ENCODE measurements around the gene CPLANE1.
"Not testable (repeated sequence)": the region's sequence is repeated elsewhere in the genome, so short reads cannot be mapped to it uniquely, and the experiment has no call there.

The CPLANE1 gene

GRCh38 chr5:37248970-37249814 lies at the start of gene CPLANE1:
Gene CPLANE1 (minus strand): TSS chr5:37249376. CDS start chr5:37247698, 1,678 bp downstream.
- H3K27me3 Mint-ChIP-seq: no peaks in the 10 kb centered on the region
- H3K4me3 Mint-ChIP-seq: peak within 1 kb of the TSS; percentile 94
- no peaks in the 10 kb centered on the region for H3K36me3 Mint-ChIP-seq
- H3K4me1 Mint-ChIP-seq: peaks cover 6% of the 10 kb centered on the region
- H3K27ac Mint-ChIP-seq: peak within 1 kb of the TSS; percentile 83
- H3K9me3 Mint-ChIP-seq: no peaks in the 10 kb centered on the region
- ATAC-seq: peak; percentile 92

- H3K27ac Mint-ChIP-seq, H3K4me3 Mint-ChIP-seq, H3K9me3 Mint-ChIP-seq, H3K4me1 Mint-ChIP-seq, H3K27me3 Mint-ChIP-seq, ATAC-seq: not testable (repeated sequence)
- H3K36me3 Mint-ChIP-seq: peaks cover 44% of the 10 kb centered on the region
Measured at GRCh38 chr5:37296313-37296712, 47.1 kb upstream of the CPLANE1 start.

- H3K4me1 Mint-ChIP-seq: no peaks in the 10 kb centered on the region
- no peak overlapping the region for H3K4me3 Mint-ChIP-seq
- peaks cover 18% of the 10 kb centered on the region for H3K36me3 Mint-ChIP-seq
- peaks cover 16% of the 10 kb centered on the region for H3K9me3 Mint-ChIP-seq
- no peak overlapping the region for H3K27ac Mint-ChIP-seq
- H3K27me3 Mint-ChIP-seq: no peaks in the 10 kb centered on the region
- ATAC-seq: no peak
Measured at GRCh38 chr5:37283214-37283820, 34.1 kb upstream of the CPLANE1 start.

- Mint-ChIP-seq H3K9me3 (peaks cover 11% of the 10 kb centered on the region), H3K4me3 (no peak overlapping the region), H3K36me3 (no peaks in the 10 kb centered on the region), H3K27me3 (no peaks in the 10 kb centered on the region), H3K4me1 (no peaks in the 10 kb centered on the region), H3K27ac (no peak overlapping the region)
- no peak for ATAC-seq
Measured at GRCh38 chr5:37275511-37275910, 26.3 kb upstream of the CPLANE1 start.

GRCh38 chr5:37272511-37272910 lies 23.3 kb upstream of the CPLANE1 start:
- no peak for ATAC-seq
- no peaks in the 10 kb centered on the region for H3K4me1 Mint-ChIP-seq
- no peaks in the 10 kb centered on the region for H3K27me3 Mint-ChIP-seq
- no peaks in the 10 kb centered on the region for H3K36me3 Mint-ChIP-seq
- peaks cover 13% of the 10 kb centered on the region for H3K9me3 Mint-ChIP-seq
- H3K4me3 Mint-ChIP-seq: no peak overlapping the region
- H3K27ac Mint-ChIP-seq: no peak overlapping the region

- not testable (repeated sequence) for ATAC-seq
Measured at GRCh38 chr5:37268100-37268499, 18.9 kb upstream of the CPLANE1 start.

GRCh38 chr5:37255774-37256358 lies 6.7 kb upstream of the CPLANE1 start:
- no peak overlapping the region for H3K4me3 Mint-ChIP-seq
- H3K9me3 Mint-ChIP-seq: peaks cover 5% of the 10 kb centered on the region
- H3K4me1 Mint-ChIP-seq: no peaks in the 10 kb centered on the region
- H3K27me3 Mint-ChIP-seq: no peaks in the 10 kb centered on the region
- H3K36me3 Mint-ChIP-seq: peaks cover 5% of the 10 kb centered on the region
- no peak for ATAC-seq
- no peak overlapping the region for H3K27ac Mint-ChIP-seq

More at GRCh38 chr5:37268100-37268499, 18.9 kb upstream of the CPLANE1 start:
- H3K9me3 Mint-ChIP-seq: peaks cover 13% of the 10 kb centered on the region
- H3K27me3 Mint-ChIP-seq, H3K36me3 Mint-ChIP-seq, H3K4me3 Mint-ChIP-seq, H3K4me1 Mint-ChIP-seq, H3K27ac Mint-ChIP-seq: not testable (repeated sequence)

- Mint-ChIP-seq H3K27ac (no peak overlapping the region), H3K9me3 (peaks cover 3% of the 10 kb centered on the region), H3K4me3 (no peak overlapping the region), H3K27me3 (no peaks in the 10 kb centered on the region), H3K36me3 (no peaks in the 10 kb centered on the region), H3K4me1 (peaks cover 4% of the 10 kb centered on the region)
- no peak for ATAC-seq
Measured at GRCh38 chr5:37254581-37254980, 5.4 kb upstream of the CPLANE1 start.

GRCh38 chr5:37251665-37252064 lies 2.5 kb upstream of the CPLANE1 start:
- Mint-ChIP-seq H3K9me3 (no peaks in the 10 kb centered on the region), H3K27me3 (no peaks in the 10 kb centered on the region), H3K27ac (no peak overlapping the region), H3K36me3 (no peaks in the 10 kb centered on the region), H3K4me1 (peaks cover 6% of the 10 kb centered on the region), H3K4me3 (no peak overlapping the region)
- ATAC-seq: no peak

- no peaks in the 10 kb centered on the region for H3K27me3 Mint-ChIP-seq
- no peaks in the 10 kb centered on the region for H3K36me3 Mint-ChIP-seq
- H3K4me3 Mint-ChIP-seq: peak overlapping the region; percentile 94
- H3K9me3 Mint-ChIP-seq: no peaks in the 10 kb centered on the region
- peaks cover 6% of the 10 kb centered on the region for H3K4me1 Mint-ChIP-seq
- peak overlapping the region; percentile 83 for H3K27ac Mint-ChIP-seq
- no peak for ATAC-seq
Measured at GRCh38 chr5:37249815-37250164, 614 bp upstream of the CPLANE1 start.

GRCh38 chr5:37248421-37248969 lies 681 bp downstream of the CPLANE1 start:
- Mint-ChIP-seq H3K27me3 (no peaks in the 10 kb centered on the region), H3K27ac (peak overlapping the region; percentile 83), H3K4me3 (peak overlapping the region; percentile 94), H3K9me3 (no peaks in the 10 kb centered on the region), H3K36me3 (no peaks in the 10 kb centered on the region), H3K4me1 (peaks cover 6% of the 10 kb centered on the region)
- no peak for ATAC-seq

- Mint-ChIP-seq H3K4me1 (peaks cover 6% of the 10 kb centered on the region), H3K27me3 (no peaks in the 10 kb centered on the region), H3K9me3 (no peaks in the 10 kb centered on the region), H3K4me3 (peak overlapping the region; percentile 48), H3K36me3 (no peaks in the 10 kb centered on the region), H3K27ac (no peak overlapping the region)
- ATAC-seq: no peak
Measured at GRCh38 chr5:37247496-37247895, 1.7 kb downstream of the CPLANE1 start.

- ATAC-seq: no peak
- no peaks in the 10 kb centered on the region for H3K36me3 Mint-ChIP-seq
- peaks cover 6% of the 10 kb centered on the region for H3K4me1 Mint-ChIP-seq
- H3K27ac Mint-ChIP-seq: no peak overlapping the region
- H3K4me3 Mint-ChIP-seq: no peak overlapping the region
- H3K9me3 Mint-ChIP-seq: no peaks in the 10 kb centered on the region
- no peaks in the 10 kb centered on the region for H3K27me3 Mint-ChIP-seq
Measured at GRCh38 chr5:37247036-37247435, 2.1 kb downstream of the CPLANE1 start.

GRCh38 chr5:37234288-37234687 lies 14.9 kb downstream of the CPLANE1 start:
- no peak for ATAC-seq
- no peaks in the 10 kb centered on the region for H3K4me1 Mint-ChIP-seq
- no peaks in the 10 kb centered on the region for H3K27me3 Mint-ChIP-seq
- no peak overlapping the region for H3K27ac Mint-ChIP-seq
- H3K36me3 Mint-ChIP-seq: peaks cover 74% of the 10 kb centered on the region
- no peak overlapping the region for H3K4me3 Mint-ChIP-seq
- peaks cover 13% of the 10 kb centered on the region for H3K9me3 Mint-ChIP-seq

GRCh38 chr5:37226377-37226776 lies 22.8 kb downstream of the CPLANE1 start:
- H3K27ac Mint-ChIP-seq: no peak overlapping the region
- H3K27me3 Mint-ChIP-seq: no peaks in the 10 kb centered on the region
- H3K4me3 Mint-ChIP-seq: no peak overlapping the region
- peaks cover 43% of the 10 kb centered on the region for H3K36me3 Mint-ChIP-seq
- H3K9me3 Mint-ChIP-seq: no peaks in the 10 kb centered on the region
- no peaks in the 10 kb centered on the region for H3K4me1 Mint-ChIP-seq
- no peak for ATAC-seq
